ENCODE results near the gene MMP20.

The MMP20 gene

GRCh38 chr11:102559839-102560238 lies 65.3 kb downstream of the MMP20 start:
- DNase-seq (ENCODE audit: low spot score): no peak

GRCh38 chr11:102555091-102555490 lies 70.0 kb downstream of the MMP20 start:
- DNase-seq (ENCODE audit: low spot score): no peak

GRCh38 chr11:102553835-102554282 lies 71.3 kb downstream of the MMP20 start:
- DNase-seq (ENCODE audit: low spot score): no peak

- peak; percentile 99 for DNase-seq (ENCODE audit: low spot score)
Observed at GRCh38 chr11:102552447-102553194, 72.5 kb downstream of the MMP20 start.

- no peak for DNase-seq (ENCODE audit: low spot score)
Observed at GRCh38 chr11:102552020-102552419, 73.1 kb downstream of the MMP20 start.

GRCh38 chr11:102551169-102551781 lies 73.9 kb downstream of the MMP20 start:
- no peak for DNase-seq (ENCODE audit: low spot score)

GRCh38 chr11:102546923-102547471 lies 78.1 kb downstream of the MMP20 start:
- DNase-seq (ENCODE audit: low spot score): peak; percentile 85

GRCh38 chr11:102546427-102546826 lies 78.7 kb downstream of the MMP20 start:
- DNase-seq (ENCODE audit: low spot score): peak; percentile 60

- DNase-seq (ENCODE audit: low spot score): peak; percentile 49
Observed at GRCh38 chr11:102545701-102546100, 79.4 kb downstream of the MMP20 start.

GRCh38 chr11:102544594-102544993 lies 80.5 kb downstream of the MMP20 start:
- no peak for DNase-seq (ENCODE audit: low spot score)

- DNase-seq (ENCODE audit: low spot score): no peak
Observed at GRCh38 chr11:102539567-102539966, 85.6 kb downstream of the MMP20 start.

- no peak for DNase-seq (ENCODE audit: low spot score)
Observed at GRCh38 chr11:102538932-102539331, 86.2 kb downstream of the MMP20 start.

- DNase-seq (ENCODE audit: low spot score): no peak
Observed at GRCh38 chr11:102534261-102534872, 90.8 kb downstream of the MMP20 start.

- peak; percentile 96 for DNase-seq (ENCODE audit: low spot score)
Observed at GRCh38 chr11:102530558-102530957, 94.6 kb downstream of the MMP20 start, which contains the start of gene MMP7. MMP7 (minus strand) TSS chr11:102530747; CDS start chr11:102530700, 47 bp downstream.

- DNase-seq (ENCODE audit: low spot score): peak; percentile 45
Observed at GRCh38 chr11:102528618-102529017, 96.5 kb downstream of the MMP20 start.

- DNase-seq (ENCODE audit: low spot score): peak; percentile 37
Observed at GRCh38 chr11:102527684-102528083, 97.4 kb downstream of the MMP20 start.

- no peak for DNase-seq (ENCODE audit: low spot score)
Observed at GRCh38 chr11:102527041-102527440, 98.1 kb downstream of the MMP20 start.

Measured in kidney tubule cell (primary cell).